ENCODE measurements around the gene ELMO1.

DNA sequence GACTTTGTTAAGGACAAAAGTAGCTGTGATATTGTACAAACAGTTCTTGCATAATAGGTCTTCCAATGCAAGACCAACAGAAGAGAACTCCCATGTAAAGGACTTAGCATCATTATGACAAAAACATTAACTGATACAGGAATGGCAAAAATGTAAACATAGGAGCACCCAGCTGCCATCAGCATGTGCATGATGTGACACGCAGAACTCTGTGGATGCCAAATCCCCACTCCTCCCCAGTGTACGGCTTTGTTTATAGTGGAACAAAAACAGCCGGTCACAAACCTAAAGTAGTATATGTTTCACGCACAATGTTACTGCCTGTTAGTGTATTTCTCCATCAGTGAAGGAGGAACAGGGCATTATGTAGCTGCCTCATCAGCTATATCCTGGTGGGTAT lies 408.3 kb downstream of the ELMO1 start:
- TF ChIP-seq, protein P1, sequence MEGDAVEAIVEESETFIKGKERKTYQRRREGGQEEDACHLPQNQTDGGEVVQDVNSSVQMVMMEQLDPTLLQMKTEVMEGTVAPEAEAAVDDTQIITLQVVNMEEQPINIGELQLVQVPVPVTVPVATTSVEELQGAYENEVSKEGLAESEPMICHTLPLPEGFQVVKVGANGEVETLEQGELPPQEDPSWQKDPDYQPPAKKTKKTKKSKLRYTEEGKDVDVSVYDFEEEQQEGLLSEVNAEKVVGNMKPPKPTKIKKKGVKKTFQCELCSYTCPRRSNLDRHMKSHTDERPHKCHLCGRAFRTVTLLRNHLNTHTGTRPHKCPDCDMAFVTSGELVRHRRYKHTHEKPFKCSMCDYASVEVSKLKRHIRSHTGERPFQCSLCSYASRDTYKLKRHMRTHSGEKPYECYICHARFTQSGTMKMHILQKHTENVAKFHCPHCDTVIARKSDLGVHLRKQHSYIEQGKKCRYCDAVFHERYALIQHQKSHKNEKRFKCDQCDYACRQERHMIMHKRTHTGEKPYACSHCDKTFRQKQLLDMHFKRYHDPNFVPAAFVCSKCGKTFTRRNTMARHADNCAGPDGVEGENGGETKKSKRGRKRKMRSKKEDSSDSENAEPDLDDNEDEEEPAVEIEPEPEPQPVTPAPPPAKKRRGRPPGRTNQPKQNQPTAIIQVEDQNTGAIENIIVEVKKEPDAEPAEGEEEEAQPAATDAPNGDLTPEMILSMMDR (IDR thresholded peaks at IDR 0.05; ENCODE audit: poor library complexity): no peak
- no peak for TF ChIP-seq EZH2 (IDR thresholded peaks at IDR 0.05; ENCODE audit: borderline replicate concordance)
- TF ChIP-seq EZH2phosphoT487 (IDR thresholded peaks at IDR 0.05; ENCODE audit: low read depth, severe bottlenecking, unreplicated experiment): no peak

Measured in hepatocyte (in vitro differentiated cells).